HFF-Myc (cell line): ENCODE data around the gene ZNF467.

Source experiments
- DNase-seq: peaks from one replicate; pipeline ENCODE4 v3.0.0-alpha.2; 2011; ENCODE audit warnings: low read depth; ENCODE audit errors: extremely low read depth
- H3K4me3 ChIP-seq: replicated peaks from 2 replicates; pipeline ENCODE4 v1.5.1; 2011; ENCODE audit warnings: low read depth, mild to moderate bottlenecking, control low read depth, low read length
- CTCF ChIP-seq: IDR thresholded peaks from 2 replicates; pipeline ENCODE4 v1.5.1; 2012; ENCODE audit warnings: mild to moderate bottlenecking, low read depth, low read length, control low read depth; ENCODE audit errors: missing control alignments

ZNF467 gene

GRCh38 chr7:149773446-149774236 is at the start of gene ZNF467:
ZNF467 (minus strand) TSS chr7:149773588; CDS start chr7:149771032, 2,556 bp downstream.
- TF ChIP-seq CTCF = no peak
- DNase-seq = no peak
- peak within 1 kb of the TSS; percentile 38 for H3K4me3 ChIP-seq

GRCh38 chr7:149822353-149822943 is 49.1 kb upstream of the ZNF467 start:
- DNase-seq = no peak

GRCh38 chr7:149821191-149822148 is 48.1 kb upstream of the ZNF467 start:
- H3K4me3 ChIP-seq = no peak overlapping the region
- TF ChIP-seq CTCF = no peak
- DNase-seq = no peak

More at GRCh38 chr7:149822353-149822943, 49.1 kb upstream of the ZNF467 start:
- H3K4me3 ChIP-seq = no peak overlapping the region
- TF ChIP-seq CTCF = no peak

GRCh38 chr7:149820622-149821190 is 47.3 kb upstream of the ZNF467 start:
- H3K4me3 ChIP-seq = no peak overlapping the region
- no peak for DNase-seq
- no peak for TF ChIP-seq CTCF

- DNase-seq = no peak
- TF ChIP-seq CTCF = no peak
- H3K4me3 ChIP-seq = no peak overlapping the region
These were observed 46.6 kb upstream of the ZNF467 start for GRCh38 chr7:149819961-149820340.
